DMS53 treated with DMSO at 0.1 percent for 48 hours (cell line): ENCODE measurements around the gene SOSTDC1.

Experiments used
- DNase-seq: peaks from one replicate; lab custom pipeline; 2025; ENCODE audit not compliant: unreplicated experiment; lab: John Stamatoyannopoulos, UW

Gene SOSTDC1

DNA sequence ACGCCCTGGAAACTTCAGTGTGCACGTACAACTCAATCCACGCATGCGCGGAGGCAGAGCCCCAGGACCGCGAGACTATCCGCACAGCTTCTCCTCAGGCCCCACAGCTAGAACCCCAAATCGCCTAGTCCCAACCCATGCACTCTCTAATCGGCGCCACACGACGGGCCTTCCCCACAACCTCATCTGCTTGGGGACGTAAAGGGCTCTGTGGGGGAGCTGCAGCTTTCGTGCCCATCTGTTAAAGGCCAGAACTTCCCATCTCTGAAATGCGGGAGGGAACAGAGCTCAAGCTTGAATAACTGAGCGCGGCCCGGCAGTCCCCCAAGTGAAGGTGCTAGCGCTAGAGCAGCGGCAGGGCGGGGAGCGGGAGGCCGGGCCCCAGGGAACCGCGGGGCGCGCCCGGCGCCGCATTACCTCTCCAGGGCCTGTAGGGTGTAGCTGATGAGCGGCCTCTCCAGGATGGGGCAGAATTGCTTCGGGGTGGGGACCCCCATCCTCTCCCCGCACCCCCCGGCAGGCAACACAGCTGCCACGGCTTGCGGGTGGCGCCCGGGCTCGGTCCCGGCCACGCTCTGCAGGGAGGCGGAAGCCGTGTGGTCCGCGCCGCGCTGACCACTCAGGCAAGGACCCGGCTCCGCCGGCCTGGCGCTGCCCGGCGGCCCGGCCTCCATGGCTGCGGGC, 44.7 kb downstream of the SOSTDC1 start:
- peak; percentile 82 for DNase-seq

DNA sequence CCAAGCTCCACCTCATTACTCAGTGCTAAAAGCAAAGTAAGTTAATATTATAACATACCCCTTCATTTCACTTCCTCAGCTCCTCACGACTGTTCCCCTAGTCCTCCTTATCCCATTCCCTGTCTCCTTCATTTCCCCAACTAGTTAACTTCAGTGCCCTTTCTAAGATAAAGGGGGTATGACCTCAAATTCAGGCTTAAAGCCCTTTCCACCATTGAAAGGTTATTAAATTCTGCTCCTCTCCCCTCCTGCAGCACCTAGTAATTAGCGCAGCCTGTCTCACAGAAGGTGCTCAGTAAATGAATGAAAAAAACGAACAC, 45.2 kb downstream of the SOSTDC1 start:
- no peak for DNase-seq

DNA sequence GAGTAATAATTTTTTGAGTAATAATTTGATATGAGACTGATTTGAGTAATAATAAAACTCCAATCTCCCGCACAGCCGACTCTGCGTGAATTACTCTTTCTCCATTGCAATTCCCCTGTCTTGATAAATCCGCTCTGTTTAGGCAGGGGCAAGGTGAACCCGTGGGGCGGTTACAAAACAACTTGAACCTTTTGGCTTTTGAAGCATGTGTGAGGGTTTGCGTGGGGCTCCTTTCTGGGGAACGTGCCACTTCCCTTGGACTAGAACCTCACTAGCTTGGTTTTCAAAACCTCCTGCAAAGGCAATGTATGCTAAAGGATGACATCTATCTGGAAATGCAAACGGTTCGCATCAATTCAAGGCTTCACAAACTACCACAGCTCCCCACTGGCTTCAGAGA, 45.7 kb downstream of the SOSTDC1 start:
- no peak for DNase-seq

DNA sequence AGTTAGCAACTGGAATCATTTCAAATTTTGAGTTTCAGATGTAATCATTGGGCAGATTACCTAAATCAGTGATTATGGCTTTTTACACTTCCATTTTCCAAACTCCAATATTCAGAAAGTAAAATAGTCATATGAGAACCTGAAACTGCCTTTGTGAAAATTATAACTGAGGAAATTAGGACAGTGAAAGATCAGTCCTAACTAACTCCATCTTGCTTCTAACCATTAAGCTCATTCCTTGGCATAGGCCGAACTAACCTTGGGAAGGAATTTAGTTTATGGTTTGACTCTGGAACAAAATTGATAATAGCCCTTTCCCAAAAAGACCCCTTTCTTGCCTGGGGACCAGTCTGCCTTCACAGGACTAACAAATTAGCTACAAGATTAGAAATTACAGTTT, 46.4 kb downstream of the SOSTDC1 start:
- no peak for DNase-seq

DNA sequence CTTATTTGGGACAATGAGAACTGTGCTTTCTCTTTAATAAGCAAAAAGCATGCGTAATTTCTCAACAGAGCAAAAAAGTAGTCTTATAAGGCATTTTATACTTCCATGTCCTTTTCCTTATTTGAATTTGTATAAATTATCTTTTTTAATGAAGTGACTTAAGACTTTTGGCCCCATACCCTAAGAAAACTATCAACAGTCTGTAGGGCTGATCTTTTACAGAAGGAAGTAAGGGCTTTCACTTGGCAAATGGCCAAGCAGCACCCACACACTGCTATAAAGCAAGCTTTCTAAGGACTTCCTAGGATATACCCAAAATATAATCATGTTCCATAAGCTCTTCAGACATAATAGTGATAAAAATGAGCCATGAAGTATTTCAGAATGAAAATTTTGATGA, 47.6 kb downstream of the SOSTDC1 start:
- no peak for DNase-seq

DNA sequence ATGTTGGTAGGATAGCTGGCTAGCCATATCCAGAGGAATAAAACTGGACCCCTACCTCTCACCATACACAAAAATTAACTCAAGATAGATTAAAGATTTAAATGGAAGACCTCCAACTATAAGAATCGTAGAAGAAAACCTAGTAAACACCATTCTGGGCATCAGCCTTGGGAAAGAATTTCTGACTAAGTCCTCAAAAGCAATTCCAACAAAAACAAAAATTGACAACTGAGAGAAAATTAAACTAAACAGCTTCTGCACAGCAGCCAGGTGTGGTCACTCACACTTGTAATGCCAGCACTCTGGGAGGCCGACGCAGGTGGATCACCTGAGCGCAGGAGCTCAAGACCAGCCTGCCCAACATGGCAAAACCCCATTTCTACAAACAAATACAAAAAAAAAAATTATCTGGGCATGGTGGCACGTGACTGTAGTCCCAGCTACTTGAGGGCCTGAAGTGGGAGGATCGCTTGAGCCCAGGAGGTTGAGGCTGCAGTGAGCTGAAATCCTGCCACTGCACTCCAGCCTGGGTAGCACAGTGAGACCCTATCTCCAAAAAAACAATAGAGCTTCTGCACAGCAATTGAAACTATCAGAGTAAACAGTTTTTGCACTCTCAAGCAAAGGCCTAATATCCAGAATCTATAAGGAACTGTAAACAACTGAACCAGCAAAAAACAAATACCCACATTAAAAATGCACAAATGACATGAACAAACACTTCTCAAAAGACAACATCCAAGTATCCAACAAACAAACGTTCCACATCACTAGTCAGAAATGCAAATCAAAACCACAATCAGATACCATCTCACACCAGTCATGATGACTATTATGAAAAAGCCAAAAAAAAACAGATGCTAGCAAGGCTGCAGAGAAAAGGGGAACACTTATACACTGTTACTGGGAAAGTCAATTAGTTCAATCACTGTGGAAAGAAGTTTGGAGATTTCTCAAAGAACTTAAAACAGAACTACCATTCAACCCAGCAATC, 49.0 kb downstream of the SOSTDC1 start:
- DNase-seq = no peak

DNA sequence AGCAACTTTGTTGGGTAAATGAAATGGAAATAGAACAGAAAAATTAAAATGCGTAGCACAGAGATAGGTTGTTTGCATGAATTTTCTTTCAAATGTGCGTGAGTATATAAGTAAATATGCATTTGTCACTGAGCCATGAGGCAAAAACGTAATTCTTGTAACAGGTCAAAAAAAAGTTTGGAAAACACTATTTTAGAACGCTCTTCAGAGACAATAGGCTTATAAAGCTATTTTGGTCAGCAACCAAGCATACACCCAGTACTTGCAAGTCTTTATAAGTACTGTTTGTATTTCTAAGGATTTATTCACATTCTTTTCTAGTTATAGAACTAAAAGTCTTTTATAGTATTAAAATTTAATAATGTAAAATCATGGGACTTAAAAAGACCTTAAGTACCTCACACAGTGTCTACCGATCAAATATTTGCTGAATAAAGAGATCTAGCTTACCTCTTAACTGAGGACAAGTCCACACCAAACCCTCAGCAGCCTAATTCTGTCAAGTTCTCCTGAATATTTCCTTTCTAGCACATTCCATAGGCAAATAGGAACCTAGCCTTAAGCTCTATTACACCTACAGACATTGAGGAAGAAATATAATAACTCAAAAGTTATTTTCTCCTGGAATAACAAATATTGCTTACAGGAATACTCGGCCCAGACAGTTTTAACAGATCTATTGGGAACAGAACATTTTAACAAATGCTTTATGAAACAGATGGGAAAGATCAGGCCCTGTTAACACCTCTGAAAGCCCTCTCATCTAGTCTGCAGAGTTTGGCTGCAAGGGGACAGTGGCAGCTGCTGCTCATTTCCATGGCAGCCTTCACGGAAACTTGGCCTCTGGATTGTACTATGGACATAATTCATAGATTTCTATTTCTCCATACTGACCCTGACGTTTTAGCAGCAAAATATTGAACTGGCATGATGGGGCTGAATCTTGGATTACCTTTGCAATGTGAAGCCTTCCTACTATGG, 53.0 kb downstream of the SOSTDC1 start:
- DNase-seq = no peak
